GM12865 (cell line): Measurements from ENCODE around the gene FAM161A.

ENCODE experiments used
- DNase-seq: peaks from one replicate; pipeline ENCODE4 v3.0.0; 2010; ENCODE audit warnings: low read depth
- H3K4me3 ChIP-seq: 2 replicates; pipeline ENCODE4 v1.5.1; 2011; ENCODE audit warnings: mild to moderate bottlenecking, low read depth, low read length, control low read depth
- CTCF ChIP-seq: IDR thresholded peaks from 2 replicates; pipeline ENCODE4 v1.5.1; 2011; ENCODE audit warnings: low read length, control low read depth, low read depth, inconsistent platforms; ENCODE audit not compliant: insufficient read depth; ENCODE audit errors: missing control alignments

Gene FAM161A

GRCh38 chr2:61795408-61795807, 58.5 kb downstream of the FAM161A start:
- DNase-seq: no peak
- H3K4me3 ChIP-seq: no peak overlapping the region
- TF ChIP-seq CTCF: no peak

DNA sequence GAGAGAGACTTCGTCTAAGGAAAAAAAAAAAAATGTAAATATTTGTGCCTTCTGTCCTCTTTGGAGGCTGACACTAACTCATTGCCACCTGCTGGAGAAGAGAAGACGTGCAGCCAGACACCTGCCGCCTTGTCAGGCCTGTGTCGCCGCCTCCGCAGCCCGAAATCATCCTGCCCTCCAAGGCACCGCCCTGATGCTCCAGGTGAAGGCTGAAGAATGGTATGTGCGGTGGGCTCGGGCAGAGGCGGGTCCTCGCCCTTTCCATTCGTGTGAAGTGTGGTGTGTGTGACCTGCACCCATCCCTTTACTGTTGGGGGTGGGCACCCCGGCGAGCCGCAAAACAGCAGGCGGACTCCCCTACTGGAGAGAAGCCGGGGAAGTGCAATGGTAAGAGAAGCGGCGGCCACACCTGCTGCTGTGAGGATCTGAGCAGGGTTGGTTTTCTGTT, 60.4 kb downstream of the FAM161A start:
- peak; percentile 87 for DNase-seq
- H3K4me3 ChIP-seq: no peak overlapping the region
- peak; percentile 71 for TF ChIP-seq CTCF

DNA sequence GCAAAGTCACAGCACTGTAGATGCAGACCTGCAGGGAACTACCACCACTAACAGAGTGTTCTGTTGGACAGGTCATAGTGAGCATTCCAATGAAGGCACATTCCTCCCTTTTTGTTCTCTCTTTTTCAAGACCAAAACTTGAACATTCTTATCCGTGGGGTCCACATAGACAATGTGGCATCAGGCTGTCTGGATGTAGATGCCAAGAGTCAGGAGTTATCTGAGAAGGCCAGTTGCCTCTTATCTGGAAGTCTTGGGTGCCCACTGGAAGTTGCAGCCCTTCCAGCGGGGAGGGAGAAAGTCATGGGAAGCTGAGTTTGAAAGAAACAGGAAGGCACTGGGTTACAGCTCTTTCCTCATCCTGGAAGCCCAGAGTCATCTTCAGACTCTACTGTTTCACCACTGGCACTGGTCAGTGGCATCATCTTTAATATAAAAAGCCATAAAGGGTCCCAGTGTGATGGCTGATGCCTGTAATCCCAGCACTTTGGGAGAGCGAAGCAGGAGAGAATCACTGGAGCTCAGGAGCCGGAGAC, 61.4 kb downstream of the FAM161A start:
- no peak for TF ChIP-seq CTCF
- no peak for DNase-seq
- H3K4me3 ChIP-seq: no peak overlapping the region

DNA sequence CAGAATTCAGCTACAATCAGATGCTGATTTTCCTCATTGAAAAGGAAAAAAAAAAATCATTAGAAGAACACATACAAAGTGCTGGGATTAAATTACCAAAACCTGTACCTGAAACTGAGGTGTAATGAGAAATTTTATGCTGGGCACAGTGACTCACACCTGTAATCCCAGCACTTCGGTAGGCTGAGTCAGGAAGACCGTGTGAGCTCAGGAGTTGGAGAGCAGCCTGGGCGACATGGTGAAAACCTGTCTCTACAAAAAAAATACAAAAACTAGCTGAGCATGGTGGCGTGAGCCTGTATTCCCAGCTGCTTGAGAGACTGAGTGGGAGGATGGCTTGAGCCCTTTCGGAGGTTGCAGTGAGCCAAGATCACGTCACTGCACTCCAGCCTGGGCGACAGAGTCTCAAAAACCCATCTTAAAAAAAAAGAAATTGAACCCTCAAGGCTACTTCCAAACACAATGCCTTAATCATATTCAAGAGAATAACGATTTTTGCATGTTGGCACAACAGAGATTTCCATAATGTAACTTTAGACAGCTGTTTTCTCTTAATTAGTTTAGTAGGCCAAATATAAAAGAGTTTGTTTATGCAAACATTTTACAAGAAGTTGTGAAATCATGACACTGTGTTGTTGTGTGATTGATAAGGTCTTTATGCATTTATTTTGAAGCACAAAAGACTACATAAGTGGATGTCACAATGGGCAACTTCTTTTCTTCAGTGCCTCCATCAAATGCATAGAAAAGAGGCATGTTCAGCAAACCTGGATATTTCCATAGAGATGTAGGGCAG, 63.9 kb downstream of the FAM161A start:
- no peak overlapping the region for H3K4me3 ChIP-seq
- DNase-seq: no peak
- TF ChIP-seq CTCF: no peak

DNA sequence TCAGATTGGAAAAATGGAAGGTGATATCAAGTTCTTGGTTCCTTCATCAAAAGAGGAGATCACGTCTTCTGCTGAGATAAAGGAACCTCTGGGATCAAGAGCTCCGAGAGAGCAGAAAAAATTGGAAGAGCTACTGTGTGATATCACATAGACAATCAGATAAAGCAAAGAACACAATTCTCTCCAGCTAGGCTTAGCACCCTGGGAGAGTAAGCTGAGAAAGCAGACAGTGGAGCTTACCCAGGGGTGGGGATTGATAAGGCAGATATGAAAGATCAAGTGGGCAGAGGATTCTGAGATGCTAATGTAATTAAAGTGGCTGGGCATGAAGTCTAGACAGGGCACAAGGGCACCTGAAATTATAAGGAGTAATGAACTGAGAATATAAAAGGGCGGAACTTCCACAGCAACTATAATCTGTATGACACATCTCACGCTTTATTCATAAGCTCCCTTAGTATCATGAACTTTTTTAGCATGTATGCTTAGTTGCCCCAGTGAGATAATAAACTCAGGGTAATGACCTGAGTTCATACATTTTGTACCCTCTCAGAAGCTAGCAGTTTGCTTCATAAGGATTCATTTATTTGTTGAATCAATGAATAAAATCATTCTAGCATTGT, 65.8 kb downstream of the FAM161A start:
- no peak for DNase-seq
- TF ChIP-seq CTCF: no peak
- no peak overlapping the region for H3K4me3 ChIP-seq

DNA sequence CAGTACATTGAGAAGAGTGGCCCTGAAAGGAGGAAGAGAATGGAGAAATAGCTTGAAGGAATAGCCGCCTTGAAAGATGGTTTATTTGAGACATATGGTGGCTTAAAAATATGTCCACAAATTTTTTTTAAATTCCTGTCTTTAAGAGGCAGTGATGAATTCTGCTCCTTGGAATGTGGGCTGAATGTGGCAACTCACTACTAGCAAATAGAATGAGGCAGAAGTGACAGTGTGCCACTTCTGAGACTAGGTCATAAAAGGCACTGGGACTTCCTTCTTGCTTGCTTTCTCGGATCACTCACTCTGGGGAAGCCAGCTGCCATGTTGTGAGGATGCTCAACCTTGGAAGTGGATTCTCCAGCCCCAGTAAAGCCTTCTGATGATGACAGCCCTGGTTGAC, 67.0 kb downstream of the FAM161A start:
- TF ChIP-seq CTCF: no peak
- H3K4me3 ChIP-seq: no peak overlapping the region
- DNase-seq: no peak

- DNase-seq: no peak
- no peak for TF ChIP-seq CTCF
- no peak overlapping the region for H3K4me3 ChIP-seq
These were observed 68.3 kb downstream of the FAM161A start for GRCh38 chr2:61785583-61785982.
